ENCODE data around the gene ARHGDIB. TPM values are rescaled to one million over a fixed set of nuclear protein-coding genes. Genes with fewer than 3 reads are reported as not detected.

ARHGDIB gene
- total RNA-seq, 1 donor from 2014 or later = 228 TPM

DNA sequence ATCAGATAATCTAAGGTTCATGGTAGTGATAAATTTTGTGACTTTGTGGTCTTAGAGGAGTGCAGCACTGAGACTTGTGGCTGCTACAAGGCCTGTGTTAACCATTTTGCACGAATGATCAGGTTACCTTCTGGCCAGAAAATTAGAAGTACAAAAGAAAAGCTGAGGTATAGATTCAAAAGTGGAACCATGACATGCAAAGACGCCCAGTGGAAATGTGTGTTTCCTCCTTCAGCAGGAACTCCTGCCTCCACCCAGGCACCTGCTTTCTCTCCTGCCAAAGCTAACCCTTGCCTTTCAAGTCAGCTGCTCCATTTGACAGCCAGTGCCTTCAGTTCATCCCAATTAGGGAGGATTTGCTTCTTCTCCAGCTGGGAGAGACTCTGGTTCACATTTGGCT, 21.6 kb upstream of the ARHGDIB start:
- TF ChIP-seq, protein P1, sequence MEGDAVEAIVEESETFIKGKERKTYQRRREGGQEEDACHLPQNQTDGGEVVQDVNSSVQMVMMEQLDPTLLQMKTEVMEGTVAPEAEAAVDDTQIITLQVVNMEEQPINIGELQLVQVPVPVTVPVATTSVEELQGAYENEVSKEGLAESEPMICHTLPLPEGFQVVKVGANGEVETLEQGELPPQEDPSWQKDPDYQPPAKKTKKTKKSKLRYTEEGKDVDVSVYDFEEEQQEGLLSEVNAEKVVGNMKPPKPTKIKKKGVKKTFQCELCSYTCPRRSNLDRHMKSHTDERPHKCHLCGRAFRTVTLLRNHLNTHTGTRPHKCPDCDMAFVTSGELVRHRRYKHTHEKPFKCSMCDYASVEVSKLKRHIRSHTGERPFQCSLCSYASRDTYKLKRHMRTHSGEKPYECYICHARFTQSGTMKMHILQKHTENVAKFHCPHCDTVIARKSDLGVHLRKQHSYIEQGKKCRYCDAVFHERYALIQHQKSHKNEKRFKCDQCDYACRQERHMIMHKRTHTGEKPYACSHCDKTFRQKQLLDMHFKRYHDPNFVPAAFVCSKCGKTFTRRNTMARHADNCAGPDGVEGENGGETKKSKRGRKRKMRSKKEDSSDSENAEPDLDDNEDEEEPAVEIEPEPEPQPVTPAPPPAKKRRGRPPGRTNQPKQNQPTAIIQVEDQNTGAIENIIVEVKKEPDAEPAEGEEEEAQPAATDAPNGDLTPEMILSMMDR (IDR thresholded peaks at IDR 0.05) = no peak
- H3K36me3 ChIP-seq = no peaks in the 10 kb centered on the region
- no peaks in the 10 kb centered on the region for H3K27me3 ChIP-seq
- H3K4me3 ChIP-seq = no peak overlapping the region
- DNase-seq = no peak
- no peak for ATAC-seq
- no peak overlapping the region for H3K27ac ChIP-seq
- H3K4me1 ChIP-seq = no peaks in the 10 kb centered on the region
- intact Hi-C loops (cut with DNase I) = no loop called here
- no peaks in the 10 kb centered on the region for H3K9me3 ChIP-seq

DNA sequence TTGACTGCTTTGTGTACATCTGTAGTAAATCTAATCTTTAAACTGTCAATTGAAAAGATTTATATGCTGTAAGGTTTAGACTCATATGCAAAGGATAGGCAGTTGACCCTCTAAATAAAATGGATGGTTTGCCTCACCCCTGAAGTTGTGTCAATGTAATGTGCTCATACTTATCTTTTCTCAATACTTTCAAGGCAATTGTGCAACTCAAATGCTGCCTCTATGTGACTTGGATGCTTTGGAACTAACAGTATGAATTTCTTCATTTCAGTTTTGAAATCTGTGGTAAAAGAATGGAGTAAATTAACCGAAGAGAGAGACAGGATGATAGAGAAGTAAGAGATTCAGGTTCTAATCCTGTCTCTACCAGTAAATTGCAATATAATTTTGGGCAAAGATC, 21.2 kb upstream of the ARHGDIB start:
- no peak overlapping the region for H3K4me3 ChIP-seq
- H3K27me3 ChIP-seq = no peaks in the 10 kb centered on the region
- H3K27ac ChIP-seq = peak overlapping the region; percentile 5
- TF ChIP-seq, protein P1 (IDR thresholded peaks at IDR 0.05) = no peak
- ATAC-seq (peak; percentile 55), DNase-seq (no peak)
- no peaks in the 10 kb centered on the region for H3K9me3 ChIP-seq
- no peaks in the 10 kb centered on the region for H3K4me1 ChIP-seq
- intact Hi-C loops (cut with DNase I) = no loop called here
- no peaks in the 10 kb centered on the region for H3K36me3 ChIP-seq

DNA sequence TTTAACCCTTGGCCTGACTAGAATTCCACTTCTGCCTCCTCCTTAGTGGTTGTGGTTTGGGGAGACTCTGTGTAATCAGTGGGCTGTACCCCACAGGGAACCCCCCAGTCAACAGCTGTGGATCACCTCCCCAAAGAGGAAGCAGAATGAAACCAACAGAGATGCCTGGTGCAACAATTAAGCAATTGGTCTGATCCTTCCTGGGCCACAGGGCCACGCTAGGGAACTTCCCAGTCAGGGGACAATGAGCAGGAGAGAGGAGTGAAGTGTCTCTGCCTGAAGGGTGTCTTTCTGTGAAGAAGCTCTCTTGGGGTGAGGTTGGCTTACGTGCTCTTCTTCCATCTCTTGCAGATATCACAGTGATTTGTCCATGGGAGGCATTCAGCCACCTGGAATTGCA, 19.6 kb upstream of the ARHGDIB start:
- no peak overlapping the region for H3K4me3 ChIP-seq
- peak overlapping the region; percentile 56 for H3K27ac ChIP-seq
- intact Hi-C loops (cut with DNase I) = no loop called here
- H3K9me3 ChIP-seq = no peaks in the 10 kb centered on the region
- H3K27me3 ChIP-seq = no peaks in the 10 kb centered on the region
- peak; percentile 62 for DNase-seq
- peak; percentile 91 for ATAC-seq
- H3K4me1 ChIP-seq = no peaks in the 10 kb centered on the region
- TF ChIP-seq, protein P1 (IDR thresholded peaks at IDR 0.05) = no peak
- H3K36me3 ChIP-seq = no peaks in the 10 kb centered on the region

DNA sequence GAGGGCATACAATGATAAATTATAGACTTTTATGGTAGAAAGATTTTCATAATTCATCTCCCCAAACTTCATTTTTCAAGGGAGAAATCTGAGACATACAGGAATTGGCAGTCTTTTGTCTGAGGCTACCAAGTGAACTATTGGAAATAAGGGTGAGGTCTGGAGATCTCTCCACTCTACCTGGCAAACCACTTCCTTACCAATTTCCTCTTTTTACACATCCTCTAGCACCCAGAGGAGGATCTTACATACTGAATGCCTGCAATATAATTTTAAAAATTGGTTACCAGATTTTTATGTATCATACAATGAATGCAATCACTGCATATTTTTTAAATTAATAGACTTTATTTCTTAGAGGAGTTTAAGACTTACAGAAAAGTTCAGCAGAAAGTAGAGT, 18.1 kb upstream of the ARHGDIB start:
- Histone ChIP-seq H3K4me3 (no peak overlapping the region), H3K27me3 (no peaks in the 10 kb centered on the region), H3K27ac (no peak overlapping the region), H3K9me3 (no peaks in the 10 kb centered on the region), H3K4me1 (no peaks in the 10 kb centered on the region), H3K36me3 (no peaks in the 10 kb centered on the region)
- ATAC-seq (no peak), DNase-seq (no peak)
- TF ChIP-seq, protein P1 (IDR thresholded peaks at IDR 0.05) = no peak
- intact Hi-C loops (cut with DNase I) = no loop called here

DNA sequence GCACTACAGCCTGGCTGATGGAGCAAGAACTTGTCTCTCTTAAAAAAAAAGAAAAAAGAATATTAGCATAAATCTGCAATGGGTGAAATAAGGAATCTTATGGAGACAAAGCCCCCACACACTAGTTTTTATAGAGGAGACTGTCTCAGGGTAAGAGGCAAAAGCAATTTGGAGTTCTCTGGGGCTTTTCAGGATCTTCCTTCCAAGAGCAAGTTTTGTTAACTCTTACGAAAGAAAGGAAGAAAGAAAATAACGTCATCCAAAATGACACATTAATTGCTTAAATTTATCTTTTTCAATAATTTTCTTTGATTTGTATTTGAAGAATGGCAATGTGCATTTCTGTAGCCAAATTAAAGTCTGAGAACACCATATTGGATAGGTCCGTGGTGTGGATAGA, 15.3 kb upstream of the ARHGDIB start:
- no peak overlapping the region for H3K4me3 ChIP-seq
- H3K36me3 ChIP-seq = no peaks in the 10 kb centered on the region
- no peak overlapping the region for H3K27ac ChIP-seq
- intact Hi-C loops (cut with DNase I) = no loop called here
- TF ChIP-seq, protein P1 (IDR thresholded peaks at IDR 0.05) = no peak
- DNase-seq (no peak), ATAC-seq (no peak)
- H3K9me3 ChIP-seq = no peaks in the 10 kb centered on the region
- H3K27me3 ChIP-seq = no peaks in the 10 kb centered on the region
- H3K4me1 ChIP-seq = no peaks in the 10 kb centered on the region

DNA sequence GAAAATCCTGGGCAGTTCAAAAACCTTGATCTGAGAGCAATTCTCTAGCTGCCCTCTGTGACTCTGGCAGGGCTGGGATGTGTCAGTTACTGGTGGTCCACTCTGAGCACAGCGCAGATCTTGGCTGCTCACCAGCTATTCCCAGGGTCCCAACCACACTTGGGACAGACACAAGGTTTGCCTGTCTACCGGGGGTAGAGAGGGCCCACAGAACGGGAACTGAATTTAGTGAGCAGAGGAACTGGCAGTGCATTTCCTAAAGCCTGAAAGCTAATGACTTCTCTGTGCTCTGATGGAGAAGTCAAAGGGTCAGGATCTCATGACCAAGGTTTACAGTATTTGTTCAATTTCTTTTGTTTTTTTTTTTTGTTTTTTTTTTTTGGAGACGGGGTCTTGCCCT, 14.1 kb upstream of the ARHGDIB start:
- no peaks in the 10 kb centered on the region for H3K4me1 ChIP-seq
- ATAC-seq (peak; percentile 80), DNase-seq (no peak)
- intact Hi-C loops (cut with DNase I) = no loop called here
- TF ChIP-seq, protein P1 (IDR thresholded peaks at IDR 0.05) = no peak
- H3K27ac ChIP-seq = no peak overlapping the region
- H3K27me3 ChIP-seq = no peaks in the 10 kb centered on the region
- no peaks in the 10 kb centered on the region for H3K9me3 ChIP-seq
- no peak overlapping the region for H3K4me3 ChIP-seq
- no peaks in the 10 kb centered on the region for H3K36me3 ChIP-seq

Data from upper lobe of right lung (tissue), 1 donor.